Measurements from ENCODE around the gene AGAP1. TPM values are rescaled to one million over a fixed set of nuclear protein-coding genes. Genes with fewer than 3 reads are reported as not detected.
A peak's percentile ranks its signal among the peaks of the same experiment; 100 is the strongest.

The AGAP1 gene
- total RNA-seq, 2 donors from 2014 or later = 32.8 to 34.7 TPM

GRCh38 chr2:235839974-235840373, 346.1 kb downstream of the AGAP1 start:
- H3K9me3 Mint-ChIP-seq = no peaks in the 10 kb centered on the region
- H3K36me3 Mint-ChIP-seq (ENCODE audit: low read depth) = no peaks in the 10 kb centered on the region
- H3K36me3 ChIP-seq (ENCODE audit: control insufficient read depth, insufficient read depth, low read length) = no peaks in the 10 kb centered on the region
- H3K27ac ChIP-seq (ENCODE audit: low read depth, low read length) = no peak overlapping the region
- H3K4me3 ChIP-seq (ENCODE audit: low read length) = no peak overlapping the region
- H3K9ac ChIP-seq (ENCODE audit: extremely low read depth, low read length, poor library complexity, severe bottlenecking) = no peak overlapping the region
- no peaks in the 10 kb centered on the region for H3K4me1 ChIP-seq (ENCODE audit: control insufficient read depth, insufficient read depth, low read length)
- peaks cover 9% of the 10 kb centered on the region for H3K4me1 Mint-ChIP-seq
- H3K4me3 Mint-ChIP-seq = no peak overlapping the region
- H3K27ac Mint-ChIP-seq = no peak overlapping the region
- no peaks in the 10 kb centered on the region for H3K27me3 Mint-ChIP-seq (ENCODE audit: insufficient read depth)
- no peaks in the 10 kb centered on the region for H3K9me3 ChIP-seq (ENCODE audit: control insufficient read depth, low read length)
- WGBS, 2 experiments (ENCODE audit: insufficient coverage in 1 of 2, insufficient read length in 1 of 2) = 84 to 91% methylated on average over 4 of the region's 4 CpGs
- no peaks in the 10 kb centered on the region for H3K27me3 ChIP-seq (ENCODE audit: control insufficient read depth, insufficient read depth, low read length, poor library complexity, severe bottlenecking)
- TF ChIP-seq CTCF (conservative IDR thresholded peaks at IDR 0.05) = no peak
- no peak for DNase-seq

- Histone ChIP-seq H3K4me3 (ENCODE audit: low read length) (no peak overlapping the region), H3K36me3 (ENCODE audit: control insufficient read depth, insufficient read depth, low read length) (no peaks in the 10 kb centered on the region), H3K4me1 (ENCODE audit: control insufficient read depth, insufficient read depth, low read length) (no peaks in the 10 kb centered on the region), H3K9ac (ENCODE audit: extremely low read depth, low read length, poor library complexity, severe bottlenecking) (no peak overlapping the region), H3K27ac (ENCODE audit: low read depth, low read length) (no peak overlapping the region), H3K27me3 (ENCODE audit: control insufficient read depth, insufficient read depth, low read length, poor library complexity, severe bottlenecking) (no peaks in the 10 kb centered on the region), H3K9me3 (ENCODE audit: control insufficient read depth, low read length) (no peaks in the 10 kb centered on the region)
- no peak overlapping the region for H3K4me3 Mint-ChIP-seq
- no peaks in the 10 kb centered on the region for H3K27me3 Mint-ChIP-seq (ENCODE audit: insufficient read depth)
- 88 to 92% methylated on average over 9 to 13 of the region's 13 CpGs for WGBS, 2 experiments (ENCODE audit: insufficient coverage in 1 of 2, insufficient read length in 1 of 2)
- DNase-seq = no peak
- H3K9me3 Mint-ChIP-seq = no peaks in the 10 kb centered on the region
- no peak overlapping the region for H3K27ac Mint-ChIP-seq
- no peaks in the 10 kb centered on the region for H3K4me1 Mint-ChIP-seq
- TF ChIP-seq CTCF (conservative IDR thresholded peaks at IDR 0.05) = no peak
- no peaks in the 10 kb centered on the region for H3K36me3 Mint-ChIP-seq (ENCODE audit: low read depth)
Measured at GRCh38 chr2:235841863-235842262, 348.0 kb downstream of the AGAP1 start.

- Histone ChIP-seq H3K27me3 (ENCODE audit: control insufficient read depth, insufficient read depth, low read length, poor library complexity, severe bottlenecking) (no peaks in the 10 kb centered on the region), H3K9me3 (ENCODE audit: control insufficient read depth, low read length) (no peaks in the 10 kb centered on the region), H3K36me3 (ENCODE audit: control insufficient read depth, insufficient read depth, low read length) (no peaks in the 10 kb centered on the region), H3K27ac (ENCODE audit: low read depth, low read length) (no peak overlapping the region), H3K4me3 (ENCODE audit: low read length) (no peak overlapping the region), H3K9ac (ENCODE audit: extremely low read depth, low read length, poor library complexity, severe bottlenecking) (no peak overlapping the region), H3K4me1 (ENCODE audit: control insufficient read depth, insufficient read depth, low read length) (no peaks in the 10 kb centered on the region)
- WGBS, 2 experiments (ENCODE audit: insufficient coverage in 1 of 2, insufficient read length in 1 of 2) = 93 to 96% methylated on average over 9 to 13 of the region's 13 CpGs
- no peak overlapping the region for H3K4me3 Mint-ChIP-seq
- no peak overlapping the region for H3K27ac Mint-ChIP-seq
- TF ChIP-seq CTCF (conservative IDR thresholded peaks at IDR 0.05) = no peak
- DNase-seq = peak; percentile 29
- no peaks in the 10 kb centered on the region for H3K4me1 Mint-ChIP-seq
- H3K9me3 Mint-ChIP-seq = no peaks in the 10 kb centered on the region
- H3K36me3 Mint-ChIP-seq (ENCODE audit: low read depth) = no peaks in the 10 kb centered on the region
- no peaks in the 10 kb centered on the region for H3K27me3 Mint-ChIP-seq (ENCODE audit: insufficient read depth)
Measured at GRCh38 chr2:235842941-235843340, 349.1 kb downstream of the AGAP1 start.

Measured in endodermal cell (in vitro differentiated cells).